ENCODE data around the gene ARMC2. TPM values are rescaled to one million over a fixed set of nuclear protein-coding genes. Genes with fewer than 3 reads are reported as not detected.

The ARMC2 gene
- total RNA-seq, 1 donor from 2014 or later: 2.9 TPM

GRCh38 chr6:108895571-108895970 is 47.3 kb downstream of the ARMC2 start:
- Mint-ChIP-seq H3K9me3 (no peaks in the 10 kb centered on the region), H3K27me3 (ENCODE audit: insufficient read depth, low read depth) (no peaks in the 10 kb centered on the region), H3K27ac (no peak overlapping the region), H3K4me3 (no peak overlapping the region), H3K4me1 (peaks cover 4% of the 10 kb centered on the region), H3K36me3 (peaks cover 2% of the 10 kb centered on the region)
- H3K27ac ChIP-seq: no peak overlapping the region
- TF ChIP-seq CTCF (IDR thresholded peaks at IDR 0.05): no peak
- no peak for TF ChIP-seq EZH2 (IDR thresholded peaks at IDR 0.05)
- DNase-seq (ENCODE audit: low spot score): no peak
- no peaks in the 10 kb centered on the region for H3K9me3 ChIP-seq (ENCODE audit: low read depth)
- H2AFZ ChIP-seq (replicated peaks): no peak overlapping the region
- no peaks in the 10 kb centered on the region for H3K79me2 ChIP-seq (ENCODE audit: low read depth)
- H3K27me3 ChIP-seq: no peaks in the 10 kb centered on the region
- H4K20me1 ChIP-seq (ENCODE audit: low read depth): no peaks in the 10 kb centered on the region
- H3K4me3 ChIP-seq: no peak overlapping the region
- no peaks in the 10 kb centered on the region for H3K36me3 ChIP-seq
- H3K4me2 ChIP-seq: no peak overlapping the region
- peaks cover 5% of the 10 kb centered on the region for H3K4me1 ChIP-seq
- no peaks in the 10 kb centered on the region for H3F3A ChIP-seq (ENCODE audit: low read depth)
- no peak overlapping the region for H3K9ac ChIP-seq

GRCh38 chr6:108896111-108896661 is 48.0 kb downstream of the ARMC2 start:
- no peak overlapping the region for H3K27ac ChIP-seq
- no peaks in the 10 kb centered on the region for H3K9me3 Mint-ChIP-seq
- H3K79me2 ChIP-seq (ENCODE audit: low read depth): no peaks in the 10 kb centered on the region
- no peaks in the 10 kb centered on the region for H3K27me3 ChIP-seq
- H3K4me1 ChIP-seq: peaks cover 5% of the 10 kb centered on the region
- no peak overlapping the region for H3K27ac Mint-ChIP-seq
- H3K4me3 Mint-ChIP-seq: no peak overlapping the region
- no peak overlapping the region for H3K4me2 ChIP-seq
- no peaks in the 10 kb centered on the region for H3F3A ChIP-seq (ENCODE audit: low read depth)
- H3K27me3 Mint-ChIP-seq (ENCODE audit: insufficient read depth, low read depth): no peaks in the 10 kb centered on the region
- no peaks in the 10 kb centered on the region for H3K9me3 ChIP-seq (ENCODE audit: low read depth)
- TF ChIP-seq CTCF (IDR thresholded peaks at IDR 0.05) (no peak), EZH2phosphoT487 (IDR thresholded peaks at IDR 0.05) (no peak), EZH2 (IDR thresholded peaks at IDR 0.05) (no peak)
- no peak overlapping the region for H2AFZ ChIP-seq (replicated peaks)
- H3K4me1 Mint-ChIP-seq: peaks cover 4% of the 10 kb centered on the region
- no peak for DNase-seq (ENCODE audit: low spot score)
- H3K9ac ChIP-seq: no peak overlapping the region
- H3K4me3 ChIP-seq: no peak overlapping the region
- H3K36me3 ChIP-seq: no peaks in the 10 kb centered on the region
- peaks cover 5% of the 10 kb centered on the region for H3K36me3 Mint-ChIP-seq
- no peaks in the 10 kb centered on the region for H4K20me1 ChIP-seq (ENCODE audit: low read depth)

GRCh38 chr6:108897371-108897770 is 49.1 kb downstream of the ARMC2 start:
- Histone ChIP-seq H4K20me1 (ENCODE audit: low read depth) (no peaks in the 10 kb centered on the region), H3K9me3 (ENCODE audit: low read depth) (no peaks in the 10 kb centered on the region), H3F3A (ENCODE audit: low read depth) (no peaks in the 10 kb centered on the region), H3K9ac (no peak overlapping the region), H3K36me3 (no peaks in the 10 kb centered on the region), H2AFZ (replicated peaks) (no peak overlapping the region), H3K27ac (no peak overlapping the region), H3K79me2 (ENCODE audit: low read depth) (no peaks in the 10 kb centered on the region), H3K27me3 (no peaks in the 10 kb centered on the region), H3K4me2 (no peak overlapping the region), H3K4me1 (peaks cover 10% of the 10 kb centered on the region), H3K4me3 (no peak overlapping the region)
- H3K9me3 Mint-ChIP-seq: no peaks in the 10 kb centered on the region
- H3K27me3 Mint-ChIP-seq (ENCODE audit: insufficient read depth, low read depth): no peaks in the 10 kb centered on the region
- no peak overlapping the region for H3K27ac Mint-ChIP-seq
- TF ChIP-seq EZH2 (IDR thresholded peaks at IDR 0.05) (no peak), CTCF (IDR thresholded peaks at IDR 0.05) (no peak), EZH2phosphoT487 (IDR thresholded peaks at IDR 0.05) (no peak)
- no peak overlapping the region for H3K4me3 Mint-ChIP-seq
- DNase-seq (ENCODE audit: low spot score): no peak
- H3K36me3 Mint-ChIP-seq: peaks cover 5% of the 10 kb centered on the region
- H3K4me1 Mint-ChIP-seq: peaks cover 8% of the 10 kb centered on the region
